GM21423 (cell line): ENCODE results near the gene MYBL2.

Experiments used
- ATAC-seq: cut with Tn5 transposase; IDR thresholded peaks from one replicate; pipeline ENCODE4 v1.9.1; 2021; ENCODE audit warnings: mild to moderate bottlenecking, moderate library complexity; ENCODE audit not compliant: unreplicated experiment

Gene MYBL2

DNA sequence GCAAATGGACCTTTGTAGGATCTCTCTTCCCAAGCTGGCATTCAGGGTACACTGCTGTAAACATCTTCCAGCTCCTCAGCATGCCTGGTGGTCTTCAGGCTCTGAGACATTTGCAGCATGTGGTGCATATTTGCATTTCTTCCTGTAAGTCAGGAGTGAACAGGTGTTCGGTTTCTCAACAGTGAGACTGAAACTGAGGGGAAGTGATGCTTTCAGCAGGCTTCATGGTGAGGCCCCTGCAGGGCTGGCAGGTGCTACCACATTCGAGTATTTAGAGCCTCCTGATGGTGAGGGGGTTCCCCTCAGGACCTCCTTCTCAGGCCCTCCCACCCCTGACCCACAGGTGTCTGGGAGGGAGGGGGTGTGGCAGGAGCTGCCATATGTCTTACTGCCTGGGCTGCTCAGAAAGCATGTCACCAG is 15.1 kb downstream of the MYBL2 start:
- ATAC-seq: peak; percentile 94

DNA sequence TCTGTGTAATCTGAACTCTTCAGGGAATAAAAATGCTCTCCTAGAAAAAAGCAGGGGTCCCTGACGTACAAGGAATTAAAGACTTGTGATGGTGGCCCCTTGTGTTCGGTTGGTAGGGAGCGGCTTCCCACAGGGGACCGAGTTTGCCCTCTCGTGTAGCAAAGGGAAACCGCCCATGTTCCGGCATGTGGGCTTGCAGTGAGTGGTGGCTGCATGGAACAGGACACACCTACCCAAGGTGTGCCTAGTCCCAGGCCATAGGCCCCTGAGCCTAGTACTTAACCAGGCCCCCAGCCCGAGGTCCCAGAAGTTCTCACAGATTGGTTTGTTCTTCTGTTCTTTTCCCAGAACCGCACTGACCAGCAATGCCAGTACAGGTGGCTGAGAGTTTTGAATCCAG is 15.5 kb downstream of the MYBL2 start:
- peak; percentile 27 for ATAC-seq

DNA sequence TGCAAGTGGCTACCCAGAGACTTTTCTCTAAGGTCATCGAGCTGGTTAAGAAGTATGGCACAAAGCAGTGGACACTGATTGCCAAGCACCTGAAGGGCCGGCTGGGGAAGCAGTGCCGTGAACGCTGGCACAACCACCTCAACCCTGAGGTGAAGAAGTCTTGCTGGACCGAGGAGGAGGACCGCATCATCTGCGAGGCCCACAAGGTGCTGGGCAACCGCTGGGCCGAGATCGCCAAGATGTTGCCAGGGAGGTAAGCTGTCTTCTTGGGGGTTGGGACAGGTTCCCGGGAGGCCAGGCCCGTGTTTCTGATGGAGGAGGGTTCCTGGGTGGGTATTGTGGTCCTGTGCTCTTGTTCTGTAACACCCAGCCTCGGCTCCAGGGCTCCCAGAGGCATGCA is 19.9 kb downstream of the MYBL2 start:
- no peak for ATAC-seq

DNA sequence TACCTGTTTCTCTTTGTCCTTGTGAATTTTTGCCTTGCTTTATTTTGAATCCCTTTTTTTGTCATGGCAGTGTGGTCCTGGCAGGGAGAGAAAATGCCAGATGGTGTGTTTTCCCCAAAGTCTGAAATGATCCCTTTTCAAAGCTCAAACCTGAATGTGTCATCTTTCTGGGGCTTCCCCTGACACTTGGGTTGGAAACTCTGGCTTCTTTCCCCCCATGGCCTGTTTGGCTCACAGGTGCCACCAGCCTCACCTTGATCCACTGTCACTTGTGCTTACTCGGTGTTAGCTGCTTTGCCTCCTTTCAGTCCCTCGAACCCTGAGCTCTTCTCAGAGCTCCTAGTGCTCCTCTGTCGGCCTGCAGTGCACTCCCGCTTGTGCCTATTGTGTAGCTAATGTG is 22.3 kb downstream of the MYBL2 start:
- ATAC-seq: no peak

DNA sequence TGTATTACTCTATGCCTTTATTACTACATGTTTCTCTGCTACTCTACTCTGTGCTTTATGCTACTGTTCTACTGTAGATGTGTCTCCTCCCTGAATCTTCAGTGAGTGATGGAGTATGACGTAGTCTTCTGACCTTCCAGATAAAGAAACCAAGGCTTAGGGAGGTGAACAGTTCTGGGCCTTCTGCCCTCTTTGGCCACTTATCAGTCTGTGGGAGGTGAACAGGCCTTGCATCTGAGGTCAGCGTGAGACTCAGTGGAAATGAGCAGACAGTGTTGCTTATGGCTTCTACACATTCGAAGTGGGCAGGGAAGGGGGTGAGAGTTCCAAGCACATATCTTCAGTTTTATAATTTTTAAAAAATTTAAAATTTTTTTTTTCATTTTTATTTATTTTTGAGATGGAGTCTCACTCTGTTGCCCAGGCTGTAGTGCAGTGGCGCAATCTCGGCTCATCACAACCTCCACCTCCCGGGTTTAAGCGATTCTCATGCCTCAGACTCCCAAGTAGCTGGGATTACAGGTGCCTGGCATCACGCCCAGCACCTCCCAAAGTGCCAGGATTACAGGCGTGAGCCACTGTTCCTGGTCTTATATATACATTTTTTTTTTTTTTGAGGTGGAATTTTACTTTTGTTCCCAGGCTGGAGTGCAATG is 24.2 kb downstream of the MYBL2 start:
- no peak for ATAC-seq

DNA sequence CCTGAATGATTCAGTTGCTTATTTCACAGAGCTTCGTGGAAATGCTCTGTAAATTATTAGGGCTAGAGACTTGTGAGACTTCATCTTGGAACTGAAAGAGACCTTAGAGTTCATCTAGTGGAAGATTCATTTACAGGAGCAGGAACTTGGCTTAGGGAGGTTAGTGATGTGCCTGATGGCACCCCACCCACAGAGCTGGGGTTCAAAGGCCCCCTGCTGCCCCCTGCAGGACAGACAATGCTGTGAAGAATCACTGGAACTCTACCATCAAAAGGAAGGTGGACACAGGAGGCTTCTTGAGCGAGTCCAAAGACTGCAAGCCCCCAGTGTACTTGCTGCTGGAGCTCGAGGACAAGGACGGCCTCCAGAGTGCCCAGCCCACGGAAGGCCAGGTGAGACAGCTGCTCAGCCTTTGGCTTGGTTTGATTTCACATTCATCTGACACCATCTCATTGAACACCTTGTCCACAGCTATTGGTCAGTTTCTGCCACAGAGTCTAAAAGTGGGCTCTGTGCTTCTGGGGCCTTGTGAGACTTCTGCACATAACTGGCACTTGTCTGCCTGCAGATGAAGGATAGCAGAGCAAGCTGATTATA is 25.1 kb downstream of the MYBL2 start:
- peak; percentile 58 for ATAC-seq

DNA sequence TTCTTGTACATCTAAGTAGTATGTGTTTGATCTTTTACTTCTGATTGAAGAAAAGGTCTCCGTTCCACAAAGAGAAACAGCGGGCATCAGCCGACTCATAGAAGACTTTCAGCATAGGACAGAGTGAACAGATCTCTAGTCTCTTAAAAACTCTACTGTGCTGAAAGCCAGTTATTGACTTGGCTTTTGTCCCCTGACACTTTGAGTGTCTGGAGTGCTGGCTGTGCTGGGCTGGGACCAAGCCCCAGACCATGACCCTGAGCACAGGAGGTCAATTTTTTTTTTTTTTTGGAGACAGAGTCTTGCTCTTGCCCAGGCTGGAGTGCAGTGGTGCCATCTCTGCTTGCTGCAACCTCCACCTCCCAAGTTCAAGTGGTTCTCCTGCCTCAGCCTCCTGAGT is 27.8 kb downstream of the MYBL2 start:
- ATAC-seq: no peak

DNA sequence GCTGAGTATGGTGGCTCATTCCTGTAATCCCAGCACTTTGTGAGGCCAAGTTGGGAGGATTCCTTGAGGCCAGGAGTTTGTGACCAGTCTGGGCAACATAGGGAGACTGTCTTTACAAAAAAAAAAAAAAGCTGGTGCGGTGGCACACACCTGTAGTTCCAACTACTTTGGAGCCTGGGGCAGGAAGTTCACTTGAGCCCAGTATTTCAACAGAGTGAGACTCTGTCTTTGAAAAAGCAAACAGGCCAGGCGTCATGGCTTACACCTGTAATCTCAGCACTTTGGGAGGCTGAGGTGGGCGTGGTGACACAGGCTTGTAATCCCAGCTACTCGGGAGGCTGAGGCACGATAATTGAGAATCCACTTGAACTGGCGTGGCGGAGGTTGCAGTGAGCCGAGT is 28.7 kb downstream of the MYBL2 start:
- no peak for ATAC-seq

DNA sequence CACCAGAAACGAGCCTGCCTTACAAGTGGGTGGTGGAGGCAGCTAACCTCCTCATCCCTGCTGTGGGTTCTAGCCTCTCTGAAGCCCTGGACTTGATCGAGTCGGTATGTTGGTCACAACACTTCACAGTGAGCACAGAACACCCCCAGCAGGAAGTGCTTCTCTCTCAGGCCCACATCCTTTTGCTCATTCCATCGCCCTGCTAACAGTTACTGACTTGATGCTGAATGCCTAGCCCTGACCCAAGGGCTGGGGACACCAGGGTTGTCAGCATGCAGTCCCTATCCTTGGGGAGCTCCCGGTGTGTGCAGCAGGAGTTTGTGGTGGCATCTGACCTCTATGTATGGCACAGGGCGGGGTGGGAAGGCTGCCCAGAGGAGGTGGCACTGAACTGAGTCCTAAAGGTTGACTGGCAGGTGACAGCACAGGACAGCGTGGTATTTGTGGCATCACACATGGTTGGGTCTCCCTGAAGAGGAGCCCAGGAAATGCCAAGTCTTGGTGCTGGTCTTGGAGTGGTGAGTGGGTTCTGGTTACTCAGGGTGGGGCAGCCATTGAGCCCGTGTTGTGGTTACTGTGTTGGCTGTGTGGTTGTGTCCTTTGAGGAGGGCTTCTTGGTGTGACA is 33.1 kb downstream of the MYBL2 start:
- ATAC-seq: no peak

DNA sequence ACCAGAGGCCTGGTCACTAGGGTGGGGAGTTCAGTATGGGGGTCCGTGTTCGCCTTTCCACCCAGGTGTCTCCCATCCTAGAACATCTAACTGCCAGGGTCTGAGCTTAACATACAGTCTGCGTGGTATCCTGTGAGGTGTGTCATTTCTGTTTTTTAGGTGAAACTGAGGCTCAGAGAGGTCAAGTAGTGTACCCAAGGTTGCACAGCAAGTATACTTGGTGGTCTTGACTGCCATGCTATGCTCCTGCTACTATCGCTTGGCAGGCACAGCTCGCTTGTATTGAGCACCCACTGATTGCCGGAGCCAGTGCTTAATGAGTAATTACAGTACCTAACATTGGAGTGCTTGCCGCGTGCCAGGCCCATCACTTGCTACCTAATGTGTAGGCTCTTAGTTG is 33.7 kb downstream of the MYBL2 start:
- ATAC-seq: no peak

DNA sequence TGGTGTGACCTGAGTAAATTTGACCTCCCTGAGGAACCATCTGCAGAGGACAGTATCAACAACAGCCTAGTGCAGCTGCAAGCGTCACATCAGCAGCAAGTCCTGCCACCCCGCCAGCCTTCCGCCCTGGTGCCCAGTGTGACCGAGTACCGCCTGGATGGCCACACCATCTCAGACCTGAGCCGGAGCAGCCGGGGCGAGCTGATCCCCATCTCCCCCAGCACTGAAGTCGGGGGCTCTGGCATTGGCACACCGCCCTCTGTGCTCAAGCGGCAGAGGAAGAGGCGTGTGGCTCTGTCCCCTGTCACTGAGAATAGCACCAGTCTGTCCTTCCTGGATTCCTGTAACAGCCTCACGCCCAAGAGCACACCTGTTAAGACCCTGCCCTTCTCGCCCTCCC is 35.6 kb downstream of the MYBL2 start:
- ATAC-seq: no peak

DNA sequence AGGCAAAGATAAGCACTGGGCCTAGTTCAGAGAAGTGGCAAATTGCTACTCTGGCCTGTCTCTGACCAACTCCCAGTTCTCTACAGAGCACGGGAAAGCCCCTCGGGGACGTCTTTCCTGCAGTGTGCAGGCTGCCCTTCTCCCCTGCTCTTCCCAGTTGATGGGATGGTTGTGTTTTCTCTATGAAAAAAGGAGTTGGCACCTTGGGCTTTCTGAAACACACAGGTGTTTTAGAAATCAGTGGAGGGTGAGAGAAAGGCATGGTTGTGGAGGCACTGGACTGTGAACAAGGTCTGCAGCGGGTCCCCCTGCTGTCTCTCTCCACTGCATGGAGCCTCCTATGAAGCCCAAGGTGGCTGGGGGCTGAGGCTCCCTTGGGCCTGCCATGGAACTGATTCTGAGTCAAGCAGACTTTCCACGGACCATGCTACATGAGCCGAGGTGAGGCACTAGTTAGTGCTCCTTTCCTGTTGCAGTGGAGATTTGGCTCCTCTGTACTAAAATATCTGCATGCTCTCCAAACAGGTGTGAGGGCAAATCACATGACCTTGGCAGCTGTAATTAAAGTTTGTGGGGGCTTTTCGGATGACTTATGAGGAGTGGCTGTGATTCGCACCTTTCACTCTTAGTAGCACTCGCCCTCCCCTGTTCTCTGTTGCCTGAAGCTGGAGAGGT is 43.6 kb downstream of the MYBL2 start:
- no peak for ATAC-seq

DNA sequence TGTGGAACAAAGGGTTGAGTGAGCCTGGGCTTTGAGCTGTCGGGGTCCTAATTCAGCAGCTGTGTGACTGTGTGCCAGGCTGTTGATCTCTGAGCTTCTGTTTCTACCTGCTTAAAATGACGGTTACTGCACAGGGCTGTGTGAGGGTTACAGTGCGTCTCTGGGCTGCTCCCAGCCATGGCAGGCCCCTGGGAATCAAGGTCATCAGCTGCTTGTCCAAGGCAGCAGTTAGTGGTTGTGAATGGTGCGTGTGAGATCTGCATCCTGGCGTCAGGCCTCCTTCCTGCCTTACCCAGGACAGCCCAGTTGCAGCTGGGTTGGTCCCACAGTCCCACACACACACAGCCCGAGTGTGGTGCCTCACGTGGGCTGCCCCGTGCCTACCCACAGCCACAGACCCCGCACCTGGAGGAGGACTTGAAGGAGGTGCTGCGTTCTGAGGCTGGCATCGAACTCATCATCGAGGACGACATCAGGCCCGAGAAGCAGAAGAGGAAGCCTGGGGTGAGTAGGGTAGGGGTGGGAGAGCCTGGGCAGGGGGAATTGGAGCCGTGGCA is 44.3 kb downstream of the MYBL2 start:
- ATAC-seq: no peak

DNA sequence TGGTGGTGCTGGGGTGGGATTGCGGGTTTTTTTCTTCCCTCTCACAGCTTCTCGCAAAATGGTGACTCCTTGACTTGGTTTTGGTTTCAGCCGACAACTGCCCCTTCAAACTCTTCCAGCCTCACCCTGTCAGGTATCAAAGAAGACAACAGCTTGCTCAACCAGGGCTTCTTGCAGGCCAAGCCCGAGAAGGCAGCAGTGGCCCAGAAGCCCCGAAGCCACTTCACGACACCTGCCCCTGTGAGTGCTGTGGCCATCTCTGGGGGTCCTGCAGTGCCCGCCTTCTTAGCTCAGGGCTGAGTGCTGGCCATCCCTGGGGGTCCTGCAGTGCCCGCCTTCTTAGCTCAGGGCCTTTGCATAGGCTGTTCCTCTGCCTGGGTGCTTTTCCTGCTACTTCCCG is 48.1 kb downstream of the MYBL2 start:
- ATAC-seq: no peak

DNA sequence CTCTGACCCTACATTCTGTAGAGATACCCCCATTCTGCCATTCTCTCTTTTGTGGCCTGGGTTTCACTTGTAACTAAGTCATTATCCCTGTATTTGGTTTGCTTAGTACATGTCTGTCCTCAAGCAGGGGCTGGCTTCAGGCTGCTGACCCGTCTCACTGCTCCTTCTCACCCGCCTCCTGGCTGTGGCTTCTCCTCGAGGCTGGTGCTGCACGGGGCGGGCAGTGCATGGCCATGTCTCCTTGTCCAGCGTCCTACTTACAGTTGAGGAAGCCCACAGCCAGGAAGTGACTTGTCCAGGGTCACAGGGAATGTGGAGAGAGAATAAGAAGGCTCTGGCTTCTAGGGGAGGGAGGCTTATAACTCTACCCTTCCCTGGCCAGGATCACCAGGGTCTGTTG is 48.6 kb downstream of the MYBL2 start:
- ATAC-seq: no peak

DNA sequence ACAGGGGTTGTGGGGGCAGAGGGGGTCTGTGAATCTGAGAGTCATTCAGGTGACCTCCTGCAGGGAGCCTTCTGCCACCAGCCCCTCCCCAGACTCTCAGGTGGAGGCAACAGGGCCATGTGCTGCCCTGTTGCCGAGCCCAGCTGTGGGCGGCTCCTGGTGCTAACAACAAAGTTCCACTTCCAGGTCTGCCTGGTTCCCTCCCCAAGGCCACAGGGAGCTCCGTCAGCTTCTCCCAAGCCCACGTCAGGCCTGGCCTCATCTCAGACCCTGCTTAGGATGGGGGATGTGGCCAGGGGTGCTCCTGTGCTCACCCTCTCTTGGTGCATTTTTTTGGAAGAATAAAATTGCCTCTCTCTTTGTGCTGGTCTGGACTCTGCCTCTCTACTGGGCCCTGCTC is 49.2 kb downstream of the MYBL2 start:
- no peak for ATAC-seq

DNA sequence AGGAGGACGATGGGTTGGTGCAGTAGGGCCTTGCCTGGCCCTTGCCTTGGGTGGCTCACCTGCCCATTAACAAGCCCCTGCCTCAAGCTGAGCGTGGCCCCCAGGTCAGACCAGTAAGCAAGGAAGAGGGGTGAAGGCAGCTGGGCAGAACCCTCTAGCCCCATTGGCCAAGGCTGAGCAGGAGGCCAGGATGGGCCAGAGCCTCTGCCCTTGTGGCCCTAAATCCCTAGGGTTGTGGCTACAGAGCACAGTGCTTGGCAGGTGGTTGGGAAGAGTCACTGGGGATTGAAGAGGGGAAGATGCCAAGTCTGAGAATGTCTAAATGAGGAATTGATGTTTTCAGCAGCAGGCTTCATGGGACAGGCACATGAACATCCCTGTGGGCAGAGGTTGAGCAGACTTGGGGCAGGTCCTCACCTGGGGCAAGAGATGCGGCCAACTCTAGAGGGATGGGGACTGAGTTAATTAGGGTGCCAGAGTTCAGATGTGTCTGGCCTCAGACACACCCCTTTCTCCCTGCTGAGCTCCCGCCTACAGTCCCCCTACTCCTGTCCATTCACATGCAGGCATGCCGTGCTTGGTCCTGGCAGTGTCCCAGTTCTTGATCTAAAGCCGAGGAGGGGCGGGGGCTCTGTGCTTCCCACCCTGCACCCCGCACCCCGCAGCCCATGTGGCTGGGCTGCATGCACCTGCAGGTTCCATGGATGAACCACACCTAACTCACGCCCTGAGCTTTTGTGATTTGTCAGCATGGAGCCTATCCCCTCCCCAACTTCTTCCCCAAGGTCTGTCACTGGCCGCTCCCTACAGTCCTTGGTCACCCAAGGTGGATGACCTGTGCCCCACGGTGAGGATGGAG is 50.1 kb downstream of the MYBL2 start:
- ATAC-seq: no peak

DNA sequence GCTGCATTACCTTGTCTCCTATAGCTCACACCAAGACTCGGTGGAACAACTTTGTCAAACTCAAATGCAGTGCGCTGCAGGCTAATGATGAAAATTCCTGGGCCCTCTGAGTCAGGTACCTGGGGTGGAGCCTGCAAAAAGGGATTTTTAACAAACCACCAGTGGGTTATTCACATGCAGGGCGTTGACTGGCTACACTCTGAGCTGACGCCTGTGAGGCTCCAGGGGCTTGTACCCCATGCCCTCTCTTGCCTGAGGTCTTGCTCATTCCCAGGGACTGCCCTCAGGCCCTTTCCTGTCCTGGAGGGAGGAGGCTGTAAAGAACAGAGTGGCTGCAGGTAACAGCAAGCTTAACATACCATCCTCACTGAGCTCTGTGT is 50.7 kb downstream of the MYBL2 start:
- ATAC-seq: no peak

DNA sequence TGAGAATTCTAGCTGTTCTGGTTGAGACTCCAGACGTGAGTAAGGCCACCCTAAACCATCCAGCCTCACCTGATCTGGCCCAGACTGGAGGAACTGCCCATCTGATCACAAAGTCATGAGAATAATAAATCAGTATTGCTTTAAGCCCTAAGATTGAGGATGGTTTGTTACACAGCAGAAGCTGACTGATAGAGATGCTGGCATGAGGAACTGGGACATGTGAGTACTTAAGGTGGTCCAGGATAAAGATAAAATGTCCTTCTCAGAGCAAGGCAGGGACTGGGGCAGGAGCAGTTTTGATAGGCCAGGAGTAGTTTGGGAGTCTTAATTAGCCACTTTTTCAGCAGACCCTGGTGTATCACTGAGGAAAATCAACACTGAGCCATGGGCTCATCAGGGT is 53.1 kb downstream of the MYBL2 start:
- no peak for ATAC-seq

DNA sequence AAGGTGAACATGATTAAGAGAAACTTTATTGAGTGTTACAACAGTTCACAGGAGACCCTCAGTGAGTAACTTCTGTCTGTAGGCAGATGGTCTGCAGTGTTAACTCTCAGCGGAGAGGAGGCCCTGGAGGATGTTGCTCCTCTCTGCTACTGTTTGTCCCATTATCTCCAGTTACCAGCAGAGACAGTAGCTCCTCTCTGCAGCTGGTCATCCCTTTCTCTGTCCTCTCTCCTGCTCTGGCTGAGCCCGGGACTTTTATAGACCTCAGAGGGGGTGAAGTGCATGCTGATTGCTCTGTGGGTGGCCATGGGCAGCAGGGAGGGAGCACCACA is 54.1 kb downstream of the MYBL2 start:
- ATAC-seq: no peak
